Fibroblast of lung (primary cell): Measurements from ENCODE around the gene TBL1X. TPM values are rescaled to one million over a fixed set of nuclear protein-coding genes. Genes with fewer than 3 reads are reported as not detected.
A peak's percentile ranks its signal among the peaks of the same experiment; 100 is the strongest.

Experiments
- DNase-seq, 2 donors: peaks; one replicate each; pipeline versions ENCODE4 v3.0.0 to v3.0.0-alpha.2; 2010; ENCODE audit warnings: low read depth in 2 of 2
- H2AFZ ChIP-seq: 2 replicates; pipeline ENCODE4 v1.5.1; 2012; ENCODE audit warnings: low read length, control low read depth, inconsistent platforms
- H3K27ac ChIP-seq: 2 replicates; pipeline ENCODE4 v1.5.1; 2011; ENCODE audit warnings: low read length, control low read depth; ENCODE audit not compliant: insufficient read depth
- H3K27me3 ChIP-seq: 2 replicates; pipeline ENCODE4 v1.5.1; 2011; ENCODE audit warnings: mild to moderate bottlenecking, low read length; ENCODE audit not compliant: control insufficient read depth, insufficient read depth
- H3K36me3 ChIP-seq: 2 replicates; pipeline ENCODE4 v1.5.1; 2011; ENCODE audit warnings: low read length; ENCODE audit not compliant: control insufficient read depth, insufficient read depth
- H3K4me1 ChIP-seq: 2 replicates; pipeline ENCODE4 v1.5.1; 2011; ENCODE audit warnings: low read length; ENCODE audit not compliant: control insufficient read depth, insufficient read depth; ENCODE audit errors: extremely low read depth
- H3K4me2 ChIP-seq: 2 replicates; pipeline ENCODE4 v1.5.1; 2011; ENCODE audit warnings: low read length, control low read depth; ENCODE audit not compliant: insufficient read depth; ENCODE audit errors: extremely low read depth
- H3K4me3 ChIP-seq, 4 experiments: fragments of 200-600 bp in 1 of 4; sonication (generic) in 1 of 4; replicated peaks in 1 of 4; 2 replicates each; pipeline ENCODE4 v1.5.1; 2011 to 2016; ENCODE audit warnings: low read length in 4 of 4, low read depth in 3 of 4, mild to moderate bottlenecking in 3 of 4, control low read depth in 2 of 4, inconsistent platforms in 1 of 4, mixed read lengths in 1 of 4; ENCODE audit not compliant: insufficient read depth in 1 of 4; ENCODE audit errors: control extremely low read depth in 1 of 4
- H3K79me2 ChIP-seq: 2 replicates; pipeline ENCODE4 v1.5.1; 2012; ENCODE audit warnings: mild to moderate bottlenecking, low read length, inconsistent platforms; ENCODE audit not compliant: control insufficient read depth, insufficient read depth
- H3K9ac ChIP-seq: 2 replicates; pipeline ENCODE4 v1.5.1; 2011; ENCODE audit warnings: mild to moderate bottlenecking, low read length, control low read depth; ENCODE audit not compliant: insufficient read depth
- H3K9me3 ChIP-seq: 2 replicates; pipeline ENCODE4 v1.5.1; 2012; ENCODE audit warnings: low read depth, low read length; ENCODE audit not compliant: control insufficient read depth, insufficient read depth
- H4K20me1 ChIP-seq: 2 replicates; pipeline ENCODE4 v1.5.1; 2011; ENCODE audit warnings: low read length; ENCODE audit not compliant: control insufficient read depth, insufficient read depth; ENCODE audit errors: extremely low read depth
- EZH2 ChIP-seq: IDR thresholded peaks from 2 replicates; pipeline ENCODE4 v1.5.1; 2012; ENCODE audit warnings: low read length, control low read depth, mild to moderate bottlenecking; ENCODE audit errors: missing control alignments
- polyA plus RNA-seq, 2 donors: library from polyadenylated mRNA; depleted of rRNA in 1 of 2; stranded (reverse) in 1 of 2; unstranded in 1 of 2; fragments of >200 nt; gene quantifications; 2 replicates each; pipeline ENCODE4 v1.2.1, GENCODE V29; 2011 to 2012; ENCODE audit warnings: missing spikeins in 1 of 2
- total RNA-seq: library from RNA; depleted of rRNA; stranded (reverse); fragments of >200 nt; gene quantifications from 2 replicates; pipeline ENCODE4 v1.2.1, GENCODE V29; 2014
- TF ChIP-seq, protein P1 (sequence below), 2 donors: IDR thresholded peaks in 1 of 2; conservative IDR thresholded peaks in 1 of 2; 1 replicate in 1 of 2; 2 replicates in 1 of 2; pipeline ENCODE4 v1.5.1; 2011 to 2012; ENCODE audit warnings: low read length in 2 of 2, control low read depth in 1 of 2, inconsistent platforms in 1 of 2, low read depth in 1 of 2, mild to moderate bottlenecking in 1 of 2

The TBL1X gene
- total and polyA plus RNA-seq, 2 donors (not counting 1 experiment from before 2014, with no cell fraction given): 25.8 to 29.4 TPM

DNA sequence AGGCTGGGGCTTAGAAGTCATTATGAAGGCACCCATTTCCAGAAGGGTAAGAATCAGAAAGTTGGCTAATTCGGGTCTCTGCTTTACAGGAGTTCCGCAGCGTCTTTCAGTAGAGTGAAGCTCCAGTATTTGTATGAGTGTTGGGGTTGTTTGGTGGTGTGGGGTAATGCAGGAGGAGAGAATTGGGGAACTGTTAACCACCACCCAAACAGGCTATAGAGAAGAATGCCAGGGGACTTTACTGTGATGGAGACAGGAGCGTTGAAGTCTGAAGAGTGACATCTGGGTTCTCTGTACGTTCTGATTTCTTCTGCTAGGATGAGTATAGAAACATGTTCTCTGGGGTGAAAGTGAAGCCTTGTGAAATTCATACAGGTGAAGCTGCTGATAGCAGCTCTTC lies 96.3 kb downstream of the TBL1X start:
- TF ChIP-seq EZH2: no peak
- TF ChIP-seq, protein P1, sequence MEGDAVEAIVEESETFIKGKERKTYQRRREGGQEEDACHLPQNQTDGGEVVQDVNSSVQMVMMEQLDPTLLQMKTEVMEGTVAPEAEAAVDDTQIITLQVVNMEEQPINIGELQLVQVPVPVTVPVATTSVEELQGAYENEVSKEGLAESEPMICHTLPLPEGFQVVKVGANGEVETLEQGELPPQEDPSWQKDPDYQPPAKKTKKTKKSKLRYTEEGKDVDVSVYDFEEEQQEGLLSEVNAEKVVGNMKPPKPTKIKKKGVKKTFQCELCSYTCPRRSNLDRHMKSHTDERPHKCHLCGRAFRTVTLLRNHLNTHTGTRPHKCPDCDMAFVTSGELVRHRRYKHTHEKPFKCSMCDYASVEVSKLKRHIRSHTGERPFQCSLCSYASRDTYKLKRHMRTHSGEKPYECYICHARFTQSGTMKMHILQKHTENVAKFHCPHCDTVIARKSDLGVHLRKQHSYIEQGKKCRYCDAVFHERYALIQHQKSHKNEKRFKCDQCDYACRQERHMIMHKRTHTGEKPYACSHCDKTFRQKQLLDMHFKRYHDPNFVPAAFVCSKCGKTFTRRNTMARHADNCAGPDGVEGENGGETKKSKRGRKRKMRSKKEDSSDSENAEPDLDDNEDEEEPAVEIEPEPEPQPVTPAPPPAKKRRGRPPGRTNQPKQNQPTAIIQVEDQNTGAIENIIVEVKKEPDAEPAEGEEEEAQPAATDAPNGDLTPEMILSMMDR (conservative IDR thresholded peaks at IDR 0.05 in 1 of 2, IDR thresholded peaks at IDR 0.05 in 1 of 2; ENCODE audit: low read depth in 1 of 2, low read length in 2 of 2): no peak
- Histone ChIP-seq H4K20me1 (no peaks in the 10 kb centered on the region), H3K79me2 (no peaks in the 10 kb centered on the region), H3K27ac (no peak overlapping the region), H3K9ac (no peak overlapping the region), H3K36me3 (no peaks in the 10 kb centered on the region), H2AFZ (no peak overlapping the region), H3K9me3 (no peaks in the 10 kb centered on the region), H3K4me3 (no peak overlapping the region), H3K4me2 (no peak overlapping the region), H3K27me3 (no peaks in the 10 kb centered on the region), H3K4me1 (no peaks in the 10 kb centered on the region)
- no peak for DNase-seq

DNA sequence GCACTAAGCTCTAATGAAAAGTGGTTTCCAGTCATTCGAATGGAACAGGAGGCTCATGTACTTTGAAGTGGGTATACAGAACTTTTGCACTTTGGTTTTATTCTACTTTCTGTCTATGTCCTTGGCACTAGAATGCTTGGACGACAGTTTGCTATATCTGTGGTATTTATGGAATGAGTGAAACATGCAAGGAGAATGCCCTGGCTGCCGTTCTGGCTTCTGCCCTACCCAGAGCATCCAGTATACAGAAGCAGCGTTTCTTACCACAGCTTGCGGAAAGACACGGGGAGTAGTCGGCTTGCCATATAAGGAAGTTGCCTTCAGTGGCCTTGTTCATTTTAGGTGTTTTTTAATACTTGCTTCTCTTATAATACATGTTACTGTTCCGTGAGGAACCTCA lies 98.0 kb downstream of the TBL1X start:
- H3K9ac ChIP-seq: no peak overlapping the region

DNA sequence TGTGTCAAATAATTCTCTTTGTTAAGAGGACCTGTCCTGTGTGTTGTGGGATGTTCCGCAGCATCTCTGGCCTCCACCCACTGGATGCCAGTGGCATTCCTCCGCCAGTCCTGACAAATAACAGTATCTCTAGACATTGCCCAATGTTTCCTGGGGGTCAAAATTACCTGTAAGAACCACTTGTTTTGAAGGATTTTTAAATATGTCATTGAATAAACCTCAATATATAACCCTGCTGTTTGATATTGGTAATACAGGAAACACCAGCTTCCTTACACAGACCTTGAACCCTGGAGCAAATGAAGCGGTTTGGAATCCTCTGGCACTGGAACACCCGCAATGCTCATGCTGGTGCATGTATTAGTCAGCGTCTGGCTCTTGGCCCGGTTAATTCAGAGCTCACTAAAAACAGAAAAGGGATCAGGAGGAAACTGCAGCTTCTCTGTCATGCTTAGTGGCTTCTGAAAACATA lies 101.3 kb downstream of the TBL1X start:
- peak overlapping the region; percentile 23 for H3K4me2 ChIP-seq
- no peaks in the 10 kb centered on the region for H3K9me3 ChIP-seq
- peak overlapping the region; percentile 19 for H3K27ac ChIP-seq
- H3K36me3 ChIP-seq: no peaks in the 10 kb centered on the region
- peaks cover 11% of the 10 kb centered on the region for H3K4me1 ChIP-seq
- no peaks in the 10 kb centered on the region for H4K20me1 ChIP-seq
- H2AFZ ChIP-seq: no peak overlapping the region
- H3K4me3 ChIP-seq: no peak overlapping the region
- TF ChIP-seq EZH2: no peak
- TF ChIP-seq, protein P1 (conservative IDR thresholded peaks at IDR 0.05 in 1 of 2, IDR thresholded peaks at IDR 0.05 in 1 of 2; ENCODE audit: low read depth in 1 of 2, low read length in 2 of 2): no peak
- peak; percentile 85 to 91 for DNase-seq
- H3K9ac ChIP-seq: no peak overlapping the region
- peaks cover 14% of the 10 kb centered on the region for H3K79me2 ChIP-seq
- no peaks in the 10 kb centered on the region for H3K27me3 ChIP-seq

More for the DNA sequence above, 98.0 kb downstream of the TBL1X start:
- Histone ChIP-seq H3K9me3 (no peaks in the 10 kb centered on the region), H3K4me3 (no peak overlapping the region), H4K20me1 (no peaks in the 10 kb centered on the region), H3K4me2 (peak overlapping the region; percentile 51), H3K4me1 (peaks cover 2% of the 10 kb centered on the region), H3K27me3 (no peaks in the 10 kb centered on the region), H3K79me2 (peaks cover under 1% of the 10 kb centered on the region), H3K27ac (no peak overlapping the region), H2AFZ (no peak overlapping the region), H3K36me3 (no peaks in the 10 kb centered on the region)
- peak; percentile 87 to 94 for DNase-seq
- TF ChIP-seq, protein P1 (conservative IDR thresholded peaks at IDR 0.05 in 1 of 2, IDR thresholded peaks at IDR 0.05 in 1 of 2; ENCODE audit: low read depth in 1 of 2, low read length in 2 of 2): no peak
- no peak for TF ChIP-seq EZH2
